ENCODE data around the gene KCNMB3.
"Not testable (repeated sequence)": the region's sequence is repeated elsewhere in the genome, so short reads cannot be mapped to it uniquely, and the experiment has no call there.

Gene KCNMB3

GRCh38 chr3:179244878-179245277, 6.0 kb downstream of the KCNMB3 start:
- no peaks in the 10 kb centered on the region for H3K9me3 ChIP-seq (ENCODE audit: insufficient read depth, low read length, severe bottlenecking)
- H3K4me3 ChIP-seq (ENCODE audit: low read depth in 1 of 2, low read length in 2 of 2) = no peak overlapping the region
- H3K27me3 ChIP-seq (ENCODE audit: insufficient read depth, low read length, poor library complexity) = no peaks in the 10 kb centered on the region
- H3K4me2 ChIP-seq (ENCODE audit: insufficient read depth, low read length) = no peak overlapping the region
- no peak overlapping the region for H3K27ac ChIP-seq (ENCODE audit: low read length)
- H4K20me1 ChIP-seq (ENCODE audit: insufficient read depth, low read length) = no peaks in the 10 kb centered on the region
- H2AFZ ChIP-seq (ENCODE audit: low read depth, low read length) = no peak overlapping the region
- ATAC-seq (ENCODE audit: insufficient read depth, low read depth) (no peak), DNase-seq (no peak)
- H3K4me1 ChIP-seq (ENCODE audit: insufficient read depth, low read length) = no peaks in the 10 kb centered on the region
- H3K9ac ChIP-seq (ENCODE audit: low read depth, low read length) = no peak overlapping the region
- TF ChIP-seq EZH2 (IDR thresholded peaks at IDR 0.05; ENCODE audit: borderline replicate concordance, low read depth, low read length, severe bottlenecking) (no peak), CTCF (IDR thresholded peaks at IDR 0.05; ENCODE audit: borderline replicate concordance, extremely low read depth, low read length, poor library complexity, severe bottlenecking) (no peak)
- H3K36me3 ChIP-seq (ENCODE audit: insufficient read depth, low read length) = no peaks in the 10 kb centered on the region
- H3K79me2 ChIP-seq (ENCODE audit: insufficient read depth, low read length) = no peaks in the 10 kb centered on the region

- H3K79me2 ChIP-seq (ENCODE audit: insufficient read depth, low read length); H3K36me3 ChIP-seq (ENCODE audit: insufficient read depth, low read length); ATAC-seq (ENCODE audit: insufficient read depth, low read depth); H3K4me2 ChIP-seq (ENCODE audit: insufficient read depth, low read length); H3K4me1 ChIP-seq (ENCODE audit: insufficient read depth, low read length); DNase-seq; H3K9ac ChIP-seq (ENCODE audit: low read depth, low read length); H3K9me3 ChIP-seq (ENCODE audit: insufficient read depth, low read length, severe bottlenecking); H3K27me3 ChIP-seq (ENCODE audit: insufficient read depth, low read length, poor library complexity); H3K4me3 ChIP-seq (ENCODE audit: low read depth in 1 of 2, low read length in 2 of 2); H2AFZ ChIP-seq (ENCODE audit: low read depth, low read length); H4K20me1 ChIP-seq (ENCODE audit: insufficient read depth, low read length); H3K27ac ChIP-seq (ENCODE audit: low read length): not testable (repeated sequence)
Measured at GRCh38 chr3:179242859-179243258, 8.1 kb downstream of the KCNMB3 start.

GRCh38 chr3:179240299-179240698, 10.6 kb downstream of the KCNMB3 start:
- H3K4me2 ChIP-seq (ENCODE audit: insufficient read depth, low read length); H3K27me3 ChIP-seq (ENCODE audit: insufficient read depth, low read length, poor library complexity); H3K79me2 ChIP-seq (ENCODE audit: insufficient read depth, low read length); H3K4me3 ChIP-seq (ENCODE audit: low read depth in 1 of 2, low read length in 2 of 2); DNase-seq; H4K20me1 ChIP-seq (ENCODE audit: insufficient read depth, low read length); H3K4me1 ChIP-seq (ENCODE audit: insufficient read depth, low read length); ATAC-seq (ENCODE audit: insufficient read depth, low read depth); H2AFZ ChIP-seq (ENCODE audit: low read depth, low read length); H3K27ac ChIP-seq (ENCODE audit: low read length); H3K36me3 ChIP-seq (ENCODE audit: insufficient read depth, low read length); H3K9me3 ChIP-seq (ENCODE audit: insufficient read depth, low read length, severe bottlenecking); H3K9ac ChIP-seq (ENCODE audit: low read depth, low read length): not testable (repeated sequence)

GRCh38 chr3:179236669-179237301, 14.1 kb downstream of the KCNMB3 start:
- H3K27me3 ChIP-seq (ENCODE audit: insufficient read depth, low read length, poor library complexity) = no peaks in the 10 kb centered on the region
- peaks cover 18% of the 10 kb centered on the region for H3K36me3 ChIP-seq (ENCODE audit: insufficient read depth, low read length)
- H3K9ac ChIP-seq (ENCODE audit: low read depth, low read length) = no peak overlapping the region
- H3K27ac ChIP-seq (ENCODE audit: low read length) = no peak overlapping the region
- TF ChIP-seq CTCF (IDR thresholded peaks at IDR 0.05; ENCODE audit: borderline replicate concordance, extremely low read depth, low read length, poor library complexity, severe bottlenecking) = no peak
- TF ChIP-seq EZH2 (IDR thresholded peaks at IDR 0.05; ENCODE audit: borderline replicate concordance, low read depth, low read length, severe bottlenecking) = no peak
- H3K4me3 ChIP-seq (ENCODE audit: low read depth in 1 of 2, low read length in 2 of 2) = no peak overlapping the region
- H2AFZ ChIP-seq (ENCODE audit: low read depth, low read length) = no peak overlapping the region
- ATAC-seq (ENCODE audit: insufficient read depth, low read depth) = peak; percentile 86
- DNase-seq = no peak
- no peaks in the 10 kb centered on the region for H3K4me1 ChIP-seq (ENCODE audit: insufficient read depth, low read length)
- no peak overlapping the region for H3K4me2 ChIP-seq (ENCODE audit: insufficient read depth, low read length)
- no peaks in the 10 kb centered on the region for H4K20me1 ChIP-seq (ENCODE audit: insufficient read depth, low read length)
- no peaks in the 10 kb centered on the region for H3K9me3 ChIP-seq (ENCODE audit: insufficient read depth, low read length, severe bottlenecking)
- no peaks in the 10 kb centered on the region for H3K79me2 ChIP-seq (ENCODE audit: insufficient read depth, low read length)

Data from DND-41 (cell line).